ENCODE results near the gene TXNDC16. TPM values are rescaled to one million over a fixed set of nuclear protein-coding genes. Genes with fewer than 3 reads are reported as not detected.

The TXNDC16 gene
- total RNA-seq, 2 experiments from 2014 or later, result 10.4 to 11.4 TPM

- peaks cover 16% of the 10 kb centered on the region for H3K36me3 Mint-ChIP-seq (ENCODE audit: low read depth)
- H3K27me3 Mint-ChIP-seq, result peaks cover 9% of the 10 kb centered on the region
- no peaks in the 10 kb centered on the region for H3K9me3 Mint-ChIP-seq
- peaks cover 40% of the 10 kb centered on the region for H3K4me1 Mint-ChIP-seq (ENCODE audit: low read depth)
- Histone ChIP-seq H3K4me1 (ENCODE audit: insufficient read depth, low read length) (peaks cover 32% of the 10 kb centered on the region), H3K9me3 (ENCODE audit: control insufficient read depth in 1 of 2, insufficient read depth in 1 of 2, low read length in 2 of 2) (no peaks in the 10 kb centered on the region), H3K27ac (ENCODE audit: low read depth in 1 of 2, low read length in 2 of 2) (no peak overlapping the region), H3K4me3 (ENCODE audit: low read length) (peak overlapping the region; percentile 95), H3K27me3 (ENCODE audit: control insufficient read depth in 1 of 2, insufficient read depth in 2 of 2, low read length in 2 of 2) (no peaks in the 10 kb centered on the region), H3K36me3 (ENCODE audit: insufficient read depth, low read length) (peaks cover 8% of the 10 kb centered on the region)
- intact Hi-C loops (cut with DNase I, micrococcal nuclease), result loop anchor here (5.0 to 10.0 kb wide), 8 partner anchors 104 to 604 kb away; partner anchors contain the start of genes DDHD1 (in 2 of the 2), RTRAF (in 1 of the 2) and STYX (in 1 of the 2)
- DNase-seq (no peak), ATAC-seq (ENCODE audit: poor library complexity) (no peak)
- no peak for TF ChIP-seq CTCF (IDR thresholded peaks at IDR 0.05)
- ChIA-PET POLR2A (interaction anchor here (1.3 to 3.9 kb wide), 10 partner anchors 11 to 684 kb away, joined by 3 to 24 read pairs (median 8); partner anchors contain the start of genes ERO1A, GNPNAT1, PTGER2 and STYX), CTCF (interaction anchor here (1.2 to 1.3 kb wide), 2 partner anchors 15 to 251 kb away, joined by 3 read pairs; no protein-coding TSS in a partner anchor)
- H3K27ac Mint-ChIP-seq, result peak overlapping the region; percentile 84
- peak overlapping the region; percentile 93 for H3K4me3 Mint-ChIP-seq
Measured at GRCh38 chr14:52551205-52551604, 1.1 kb downstream of the TXNDC16 start.

- CTCF ChIA-PET, result interaction anchor here (1.3 kb wide), 1 partner anchor 14 kb away, joined by 3 read pairs; no protein-coding TSS in a partner anchor
- no peak overlapping the region for H3K4me3 ChIP-seq (ENCODE audit: low read length)
Measured at GRCh38 chr14:52550661-52551060, 1.6 kb downstream of the TXNDC16 start.

GRCh38 chr14:52547526-52547925 lies 4.8 kb downstream of the TXNDC16 start:
- intact Hi-C loops (cut with DNase I, micrococcal nuclease), result no loop called here
- POLR2A ChIA-PET, result no interaction called here

More at GRCh38 chr14:52550661-52551060, 1.6 kb downstream of the TXNDC16 start:
- DNase-seq (peak in 1 of 14 experiments; percentile 18), ATAC-seq (ENCODE audit: poor library complexity) (no peak)
- H3K36me3 ChIP-seq (ENCODE audit: insufficient read depth, low read length), result peaks cover 8% of the 10 kb centered on the region
- Mint-ChIP-seq H3K4me1 (ENCODE audit: low read depth) (peaks cover 40% of the 10 kb centered on the region), H3K4me3 (peak overlapping the region; percentile 93), H3K9me3 (no peaks in the 10 kb centered on the region), H3K27ac (peak overlapping the region; percentile 84), H3K36me3 (ENCODE audit: low read depth) (peaks cover 16% of the 10 kb centered on the region), H3K27me3 (peaks cover 3% of the 10 kb centered on the region)
- intact Hi-C loops (cut with DNase I, micrococcal nuclease), result loop anchor here (5.0 to 10.0 kb wide), 8 partner anchors 104 to 604 kb away; partner anchors contain the start of genes DDHD1 (in 2 of the 2), RTRAF (in 1 of the 2) and STYX (in 1 of the 2)
- no peak for TF ChIP-seq CTCF (IDR thresholded peaks at IDR 0.05)
- H3K27me3 ChIP-seq (ENCODE audit: control insufficient read depth in 1 of 2, insufficient read depth in 2 of 2, low read length in 2 of 2), result no peaks in the 10 kb centered on the region
- no peaks in the 10 kb centered on the region for H3K9me3 ChIP-seq (ENCODE audit: control insufficient read depth in 1 of 2, insufficient read depth in 1 of 2, low read length in 2 of 2)
- H3K4me1 ChIP-seq (ENCODE audit: insufficient read depth, low read length), result peaks cover 32% of the 10 kb centered on the region
- POLR2A ChIA-PET, result interaction anchor here (1.5 to 3.9 kb wide), 3 partner anchors 145 to 236 kb away, joined by 4 to 24 read pairs (median 6); partner anchors contain the start of genes ERO1A and PTGER2
- H3K27ac ChIP-seq (ENCODE audit: low read depth in 1 of 2, low read length in 2 of 2), result no peak overlapping the region

More at GRCh38 chr14:52547526-52547925, 4.8 kb downstream of the TXNDC16 start:
- Mint-ChIP-seq H3K4me3 (no peak overlapping the region), H3K9me3 (no peaks in the 10 kb centered on the region), H3K36me3 (ENCODE audit: low read depth) (peaks cover 23% of the 10 kb centered on the region), H3K27ac (no peak overlapping the region), H3K27me3 (no peaks in the 10 kb centered on the region), H3K4me1 (ENCODE audit: low read depth) (peaks cover 33% of the 10 kb centered on the region)
- no peak overlapping the region for H3K4me3 ChIP-seq (ENCODE audit: low read length)
- ATAC-seq (ENCODE audit: poor library complexity), result no peak
- no peak overlapping the region for H3K27ac ChIP-seq (ENCODE audit: low read depth in 1 of 2, low read length in 2 of 2)
- DNase-seq, result no peak
- peaks cover 11% of the 10 kb centered on the region for H3K36me3 ChIP-seq (ENCODE audit: insufficient read depth, low read length)
- no peaks in the 10 kb centered on the region for H3K9me3 ChIP-seq (ENCODE audit: control insufficient read depth in 1 of 2, insufficient read depth in 1 of 2, low read length in 2 of 2)
- H3K27me3 ChIP-seq (ENCODE audit: control insufficient read depth in 1 of 2, insufficient read depth in 2 of 2, low read length in 2 of 2), result no peaks in the 10 kb centered on the region
- no peak for TF ChIP-seq CTCF (IDR thresholded peaks at IDR 0.05)
- H3K4me1 ChIP-seq (ENCODE audit: insufficient read depth, low read length), result peaks cover 20% of the 10 kb centered on the region
- CTCF ChIA-PET, result no interaction called here

Data from CD4-positive, alpha-beta T cell (primary cell).